Left kidney (tissue), 2 donors: ENCODE results near the gene GALNT14. TPM values are rescaled to one million over a fixed set of nuclear protein-coding genes. Genes with fewer than 3 reads are reported as not detected.

Experiments
- DNase-seq: peaks from one replicate; pipeline ENCODE4 v3.0.0-alpha.2; 2013
- polyA plus RNA-seq: library from polyadenylated mRNA; unstranded; fragments of 120-200 nt; gene quantifications from one replicate; pipeline ENCODE4 v1.2.1, GENCODE V29; 2013; ENCODE audit not compliant: insufficient read length

Gene GALNT14
- polyA plus RNA-seq, 1 donor = 47.6 TPM

GRCh38 chr2:31057691-31058090 lies 80.5 kb downstream of the GALNT14 start:
- no peak for DNase-seq

- DNase-seq = no peak
These were observed 82.3 kb downstream of the GALNT14 start for GRCh38 chr2:31055938-31056337.

- no peak for DNase-seq
These were observed 83.3 kb downstream of the GALNT14 start for GRCh38 chr2:31054842-31055388.

- DNase-seq = no peak
These were observed 84.1 kb downstream of the GALNT14 start for GRCh38 chr2:31053929-31054782.

DNA sequence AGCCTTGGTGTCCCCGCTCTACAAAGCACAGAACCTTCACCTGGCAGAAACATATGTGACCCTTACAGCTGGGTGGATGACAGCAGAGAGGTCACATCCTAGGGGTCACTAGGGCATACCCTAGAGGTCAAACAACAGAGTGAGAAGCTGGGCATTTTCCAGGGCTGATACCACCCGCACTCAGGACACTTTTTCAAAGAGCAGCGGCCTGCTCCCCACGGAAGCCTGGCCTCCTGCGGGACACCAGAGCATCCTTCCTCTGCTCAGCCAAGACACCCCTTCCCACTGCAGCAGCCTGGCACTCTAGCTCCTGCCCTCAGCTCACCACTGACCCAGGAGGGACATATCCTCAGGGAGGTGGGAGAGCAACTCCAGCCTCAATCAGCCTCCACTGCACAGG lies 86.0 kb downstream of the GALNT14 start:
- no peak for DNase-seq

GRCh38 chr2:31051258-31052140 lies 86.7 kb downstream of the GALNT14 start:
- DNase-seq = no peak

DNA sequence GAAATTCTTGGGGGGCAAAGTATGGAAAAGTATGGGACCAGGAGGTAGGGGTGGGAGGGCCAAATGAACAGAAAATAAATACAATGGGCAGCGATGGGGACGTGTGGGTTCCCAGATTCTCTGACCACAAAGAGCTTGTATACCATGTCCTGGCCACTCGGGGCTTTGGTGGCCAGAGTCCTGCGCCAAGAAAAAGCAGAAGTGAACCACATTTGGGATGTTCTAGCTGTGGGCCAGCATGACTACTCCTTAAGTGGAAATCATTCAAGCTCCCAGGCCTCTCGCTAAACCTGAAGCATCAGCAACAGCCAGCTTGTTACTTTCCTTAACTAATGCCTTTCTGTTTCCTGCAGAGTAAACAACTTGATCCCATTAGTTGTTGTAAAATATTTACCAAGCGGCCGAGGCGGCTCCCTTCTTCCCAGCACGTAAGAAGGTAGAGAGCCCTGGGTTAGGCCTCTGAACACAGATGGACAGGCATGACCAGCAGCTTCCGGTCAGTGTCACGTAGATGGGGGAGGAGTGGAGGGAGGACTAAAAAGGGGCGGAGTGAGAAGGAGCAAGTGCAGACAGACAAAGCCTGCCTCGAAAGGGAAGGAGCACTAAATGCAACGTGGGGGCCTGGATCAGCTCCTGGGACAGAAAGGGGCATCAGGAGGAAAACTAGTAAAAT lies 88.2 kb downstream of the GALNT14 start:
- peak; percentile 52 for DNase-seq

DNA sequence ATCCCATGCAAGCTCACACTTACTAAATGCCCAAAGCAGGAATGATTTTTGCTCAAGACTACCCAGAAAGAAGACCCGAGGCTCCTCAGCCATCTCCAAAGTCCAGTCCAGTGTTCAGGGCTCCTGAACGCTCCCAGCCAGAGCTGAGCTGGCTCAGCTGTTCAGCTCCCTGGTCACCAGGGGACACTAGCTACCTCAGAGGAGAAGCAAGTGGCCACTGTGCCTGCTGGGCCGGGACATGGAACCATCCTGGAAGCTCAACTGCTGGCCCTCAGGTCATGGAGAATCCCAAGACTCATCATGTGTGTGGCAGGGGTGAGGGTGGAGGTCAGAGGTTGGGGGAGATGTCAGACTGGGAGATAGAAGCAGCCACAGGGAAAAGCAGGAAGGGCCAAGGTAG lies 89.0 kb downstream of the GALNT14 start:
- no peak for DNase-seq

- DNase-seq = no peak
These were observed 90.6 kb downstream of the GALNT14 start for GRCh38 chr2:31047599-31047998.

- no peak for DNase-seq
These were observed 99.9 kb downstream of the GALNT14 start for GRCh38 chr2:31038385-31038784.

DNA sequence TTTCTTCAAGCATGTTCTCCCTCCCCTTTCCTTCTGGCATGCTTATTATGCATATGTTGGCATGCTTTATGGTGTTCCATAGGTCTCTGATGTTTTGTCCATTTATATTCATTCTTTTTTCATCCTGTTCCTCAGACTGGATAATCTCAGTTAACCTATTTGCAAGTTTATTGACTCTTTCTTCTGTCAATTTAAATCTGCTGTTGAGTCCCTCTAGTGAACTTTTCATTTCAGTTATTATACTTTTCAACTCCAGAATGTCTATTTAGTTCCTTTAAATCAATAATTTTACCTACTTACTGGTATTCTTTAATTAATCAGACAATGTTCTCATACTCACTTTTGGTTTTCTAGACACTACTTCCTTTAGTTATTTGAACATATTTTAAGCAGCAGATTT lies 101.2 kb downstream of the GALNT14 start:
- no peak for DNase-seq

- DNase-seq = no peak
These were observed 105.2 kb downstream of the GALNT14 start for GRCh38 chr2:31033032-31033431.

DNA sequence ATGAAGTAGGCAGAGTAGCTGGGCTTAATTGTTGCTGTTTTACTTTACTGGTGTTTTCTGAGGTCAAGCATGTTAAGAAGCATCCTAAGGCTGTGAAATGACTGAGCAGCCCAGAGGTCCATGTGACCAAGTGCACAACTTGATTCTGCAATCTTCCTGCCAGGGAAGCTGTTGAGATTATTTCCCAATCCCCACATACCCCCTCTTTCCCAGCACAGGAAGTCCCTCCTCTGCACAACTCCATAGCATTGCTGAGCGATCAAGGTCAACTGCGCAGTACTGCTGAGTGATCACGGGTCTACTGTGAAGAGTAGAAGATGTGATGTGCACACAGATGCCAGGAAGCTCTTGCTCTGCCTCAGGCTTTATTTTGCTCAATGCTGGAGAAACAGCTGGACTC lies 105.8 kb downstream of the GALNT14 start:
- DNase-seq = no peak

DNA sequence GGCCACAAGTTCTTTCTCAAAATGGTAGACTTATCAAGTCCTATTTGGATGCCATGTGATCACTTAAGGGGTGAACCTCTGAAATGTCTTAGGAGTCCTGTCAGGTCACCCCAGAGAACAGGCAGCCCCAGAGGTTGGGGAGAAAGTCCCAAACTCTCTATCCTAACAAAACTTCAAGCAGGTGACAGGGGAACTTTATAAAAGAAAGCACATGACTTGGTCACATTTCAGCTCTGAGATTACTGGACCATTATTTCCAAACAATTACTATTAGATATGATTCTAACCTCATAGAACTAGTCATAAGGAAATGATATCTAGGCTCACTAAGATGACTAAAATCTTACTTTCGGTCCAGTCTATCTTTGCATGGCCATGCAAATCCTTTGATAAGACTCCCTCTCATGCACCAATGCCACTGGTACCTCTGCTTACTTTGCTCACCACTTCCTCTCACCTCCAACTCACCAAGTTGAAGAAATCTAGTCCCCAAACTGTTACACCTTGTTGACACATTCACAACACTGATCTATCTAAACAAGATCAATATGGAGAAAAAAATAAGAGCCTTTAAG lies 107.0 kb downstream of the GALNT14 start:
- DNase-seq = no peak

DNA sequence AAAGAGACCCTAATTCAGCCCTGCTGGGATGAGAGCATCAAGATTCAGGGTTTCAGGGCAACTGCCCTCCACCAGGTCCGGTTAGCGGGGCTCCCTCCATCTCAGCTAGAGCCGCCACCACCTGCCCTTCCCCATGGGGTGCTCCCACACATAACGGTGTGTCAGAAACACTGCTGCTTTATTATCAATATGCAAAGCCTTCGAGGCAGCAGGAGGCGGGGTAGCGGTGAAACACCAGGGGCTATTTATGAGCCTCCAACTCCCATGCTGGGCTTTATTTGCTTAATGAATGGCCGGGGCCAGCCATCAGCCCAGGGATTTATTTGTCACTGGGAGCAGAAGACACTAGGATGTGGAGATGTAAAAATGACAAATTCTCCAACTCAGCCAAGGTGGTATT lies 109.8 kb downstream of the GALNT14 start:
- no peak for DNase-seq

DNA sequence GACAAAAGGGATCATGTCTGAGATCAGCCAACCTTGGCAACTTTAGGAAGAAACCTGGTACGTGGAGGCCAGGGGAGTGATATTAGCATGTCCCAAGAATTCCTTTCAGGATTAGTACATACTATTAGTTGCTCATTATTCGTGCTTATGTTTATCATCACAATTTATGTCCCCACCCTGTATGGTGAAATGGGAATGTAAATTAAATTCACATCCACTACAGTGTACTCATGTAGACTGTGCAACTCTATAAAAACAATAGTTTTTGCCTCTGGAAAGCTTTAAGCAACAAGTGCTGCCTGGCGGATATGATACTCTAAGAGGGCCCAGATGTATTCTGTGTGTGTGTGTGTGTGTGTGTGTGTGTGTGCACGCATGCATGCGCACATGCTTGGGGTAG lies 110.7 kb downstream of the GALNT14 start:
- DNase-seq = no peak

DNA sequence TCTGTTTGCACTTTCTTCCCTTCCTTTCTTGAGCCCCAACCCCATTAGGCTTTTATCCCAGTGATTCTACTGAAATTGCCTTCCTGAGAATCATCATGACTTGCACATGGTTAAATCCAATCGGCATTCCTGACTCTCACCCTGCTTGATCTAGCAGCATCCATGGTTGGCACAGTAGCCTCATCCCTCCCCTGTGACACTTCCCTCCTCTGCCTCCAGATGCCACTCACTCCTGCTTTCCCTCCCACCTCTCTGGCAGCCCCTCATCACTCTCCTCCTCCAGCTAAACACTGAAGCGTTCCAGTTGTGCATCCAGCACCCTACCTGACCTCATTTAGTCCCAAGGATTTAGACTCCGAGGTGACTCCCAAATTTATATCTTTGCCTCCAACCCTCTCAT lies 114.7 kb downstream of the GALNT14 start:
- DNase-seq = no peak

GRCh38 chr2:31020713-31021112 lies 117.5 kb downstream of the GALNT14 start:
- no peak for DNase-seq

DNA sequence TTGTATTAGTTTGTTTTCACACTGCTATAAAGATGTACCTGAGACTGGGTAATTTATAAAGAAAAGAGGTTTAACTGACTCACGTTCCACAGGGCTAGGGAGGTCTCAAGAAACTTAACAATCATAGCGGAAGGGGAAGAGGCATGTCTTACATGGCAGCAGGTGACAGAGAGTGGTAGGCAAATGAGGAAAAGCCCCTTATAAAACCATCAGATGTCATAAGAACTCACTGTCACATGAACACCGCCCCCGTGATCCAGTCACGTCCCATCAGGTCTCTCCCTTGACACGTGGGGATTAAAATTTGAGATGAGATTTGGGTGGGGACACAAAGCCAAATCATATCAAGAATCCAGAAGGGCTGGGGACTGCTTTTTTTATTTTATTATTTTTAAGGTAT lies 120.0 kb downstream of the GALNT14 start:
- DNase-seq = no peak

DNA sequence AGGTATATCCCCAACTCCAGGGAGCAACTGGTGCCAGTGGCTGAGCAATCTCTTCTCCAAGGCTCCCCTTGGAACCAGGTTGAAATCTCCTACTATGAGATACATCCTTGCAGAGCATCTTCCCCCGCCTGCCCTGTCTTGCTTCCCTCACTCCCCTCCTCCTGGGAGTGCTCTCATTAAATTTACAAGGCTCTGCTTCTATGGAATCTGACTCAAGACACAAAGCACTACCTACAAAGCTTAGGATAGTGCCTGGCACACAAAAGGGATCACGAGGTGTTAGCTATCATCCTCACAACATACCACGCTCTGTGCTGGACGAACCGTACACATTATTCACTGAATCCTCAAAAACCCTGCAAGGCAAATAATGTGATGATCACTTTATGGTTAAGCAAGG lies 121.6 kb downstream of the GALNT14 start:
- DNase-seq = no peak

- no peak for DNase-seq
These were observed 123.7 kb downstream of the GALNT14 start for GRCh38 chr2:31014516-31014915.

DNA sequence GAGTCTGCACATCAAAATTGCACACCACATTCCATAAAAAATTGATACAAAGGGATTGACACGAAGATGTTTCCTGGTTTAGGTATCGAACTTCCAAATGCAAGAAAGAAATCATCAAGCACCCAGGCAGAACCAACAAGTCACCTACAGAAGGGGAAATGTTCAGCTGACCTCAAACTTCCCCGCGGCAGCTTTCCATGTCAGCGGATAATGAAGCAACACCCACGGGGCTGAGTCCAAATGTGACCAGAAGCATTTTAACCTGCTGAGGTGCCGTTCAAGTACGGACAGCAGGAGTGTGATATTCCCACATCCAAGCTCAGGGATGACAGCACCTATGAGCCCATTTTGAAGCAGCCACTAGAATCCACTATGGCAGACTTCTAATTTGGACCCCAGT lies 124.9 kb downstream of the GALNT14 start:
- DNase-seq = no peak
